Smooth muscle cell (in vitro differentiated cells): ENCODE measurements around the gene KDELR3. TPM values are rescaled to one million over a fixed set of nuclear protein-coding genes. Genes with fewer than 3 reads are reported as not detected.

Source experiments
- DNase-seq: peaks from one replicate; lab custom pipeline; 2025; ENCODE audit not compliant: unreplicated experiment; lab: John Stamatoyannopoulos, UW
- H2AFZ ChIP-seq: fragments of 200-600 bp; sonication (generic); 2 replicates; pipeline ENCODE4 v1.6.0; 2016; ENCODE audit warnings: antibody characterized with exemption, low read depth, mild to moderate bottlenecking
- H3F3A ChIP-seq: fragments of 200-600 bp; sonication (generic); 2 replicates; pipeline ENCODE4 v1.6.0; 2017; ENCODE audit warnings: antibody characterized with exemption, low read depth
- H3K27ac ChIP-seq: fragments of 200-600 bp; sonication (generic); 2 replicates; pipeline ENCODE4 v1.5.1; 2016; ENCODE audit warnings: low read depth, mild to moderate bottlenecking
- H3K27me3 ChIP-seq: fragments of 200-600 bp; sonication (generic); 2 replicates; pipeline ENCODE4 v1.6.1; 2016; ENCODE audit warnings: low read depth, mild to moderate bottlenecking
- H3K36me3 ChIP-seq: fragments of 200-600 bp; sonication (generic); 2 replicates; pipeline ENCODE4 v1.5.1; 2016; ENCODE audit warnings: low read depth
- H3K4me1 ChIP-seq: fragments of 200-600 bp; sonication (generic); 2 replicates; pipeline ENCODE4 v1.5.1; 2016; ENCODE audit warnings: low read depth
- H3K4me2 ChIP-seq: fragments of 200-600 bp; sonication (generic); 2 replicates; pipeline ENCODE4 v1.6.0; 2016; ENCODE audit warnings: mild to moderate bottlenecking
- H3K4me3 ChIP-seq: fragments of 200-600 bp; sonication (generic); 2 replicates; pipeline ENCODE4 v1.5.1; 2016; ENCODE audit warnings: mild to moderate bottlenecking
- H3K79me2 ChIP-seq: fragments of 200-600 bp; sonication (generic); 2 replicates; pipeline ENCODE4 v1.6.0; 2016; ENCODE audit warnings: low read depth, mild to moderate bottlenecking
- H3K9ac ChIP-seq: fragments of 200-600 bp; sonication (generic); 2 replicates; pipeline ENCODE4 v1.6.0; 2016; ENCODE audit warnings: low read depth
- H3K9me3 ChIP-seq: fragments of 200-600 bp; sonication (generic); replicated peaks from 2 replicates; pipeline ENCODE4 v1.5.1; 2016; ENCODE audit warnings: low read depth
- H4K20me1 ChIP-seq: fragments of 200-600 bp; sonication (generic); 2 replicates; pipeline ENCODE4 v1.6.0; 2016; ENCODE audit warnings: low read depth
- WGBS: methylation state at CpG from one replicate; pipeline ENCODE4 v1.1.7; 2016; ENCODE audit warnings: low lambda C conversion rate; 5-methylcytosine and 5-hydroxymethylcytosine counted together
- polyA plus RNA-seq: library from polyadenylated mRNA; unstranded; fragments of >200 nt; fragmentation: Nextera tagmentation; extraction: Ambion mirVana; gene quantifications from 2 replicates; pipeline ENCODE4 v1.2.1, GENCODE V29; 2016
- total RNA-seq: library from RNA; depleted of rRNA; stranded (reverse); fragments of >200 nt; gene quantifications from 2 replicates; pipeline ENCODE4 v1.2.3, GENCODE V29; 2014
- TF ChIP-seq, protein P1 (sequence below): fragments of 200-600 bp; sonication (generic); IDR thresholded peaks from 2 replicates; pipeline ENCODE4 v1.5.1; 2017; ENCODE audit warnings: borderline replicate concordance, mild to moderate bottlenecking, antibody characterized with exemption; ENCODE audit not compliant: insufficient read depth, poor library complexity, severe bottlenecking

The KDELR3 gene
- total and polyA plus RNA-seq, 2 experiments from 2014 or later: 163 to 252 TPM

DNA sequence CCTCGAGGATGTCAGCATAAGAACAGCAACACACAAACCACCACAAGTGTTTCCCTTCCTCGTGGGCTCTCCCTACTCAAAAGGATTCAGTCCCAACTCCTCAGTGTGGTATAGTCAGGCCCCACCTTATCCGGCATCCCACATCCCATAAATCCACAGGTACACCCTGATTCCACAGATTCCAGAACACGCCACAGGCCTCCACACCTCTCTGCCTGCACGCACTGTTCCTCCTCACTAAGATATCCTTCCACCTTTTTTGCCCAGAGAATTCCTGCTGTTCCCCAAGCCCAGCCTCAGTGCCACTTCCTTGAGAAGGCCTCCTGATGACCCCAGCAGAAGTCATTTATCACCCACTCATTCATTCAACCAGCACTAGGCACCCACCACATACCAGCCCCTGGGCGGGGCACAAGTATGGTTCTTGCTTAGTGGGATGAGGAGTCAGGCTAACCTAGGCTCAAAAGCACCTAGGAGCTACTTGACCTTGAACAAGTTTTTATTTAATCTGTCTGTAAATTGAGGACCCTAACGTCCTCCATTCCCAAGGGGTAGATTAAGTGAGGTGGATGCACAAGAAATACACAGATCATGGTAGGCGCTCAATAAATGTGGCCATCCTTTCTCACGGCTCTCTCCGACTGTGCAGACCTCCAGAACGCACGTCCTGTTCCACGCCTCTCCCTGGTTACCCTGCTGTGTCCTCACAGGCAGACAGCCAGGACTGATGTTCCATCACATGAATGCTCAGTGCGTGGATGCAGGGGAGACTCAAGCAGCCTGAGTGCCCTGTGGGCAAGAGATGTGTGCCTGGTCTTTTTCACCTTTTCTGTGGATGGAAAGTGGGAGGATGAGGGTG is 10.8 kb upstream of the KDELR3 start:
- no peaks in the 10 kb centered on the region for H3K79me2 ChIP-seq
- H3K9me3 ChIP-seq: no peaks in the 10 kb centered on the region
- H3F3A ChIP-seq: no peaks in the 10 kb centered on the region
- no peaks in the 10 kb centered on the region for H3K4me1 ChIP-seq
- H3K9ac ChIP-seq: no peak overlapping the region
- no peak overlapping the region for H3K27ac ChIP-seq
- H2AFZ ChIP-seq: no peak overlapping the region
- no peak overlapping the region for H3K4me3 ChIP-seq
- H4K20me1 ChIP-seq: no peaks in the 10 kb centered on the region
- H3K4me2 ChIP-seq: no peak overlapping the region
- no peaks in the 10 kb centered on the region for H3K36me3 ChIP-seq
- TF ChIP-seq, protein P1, sequence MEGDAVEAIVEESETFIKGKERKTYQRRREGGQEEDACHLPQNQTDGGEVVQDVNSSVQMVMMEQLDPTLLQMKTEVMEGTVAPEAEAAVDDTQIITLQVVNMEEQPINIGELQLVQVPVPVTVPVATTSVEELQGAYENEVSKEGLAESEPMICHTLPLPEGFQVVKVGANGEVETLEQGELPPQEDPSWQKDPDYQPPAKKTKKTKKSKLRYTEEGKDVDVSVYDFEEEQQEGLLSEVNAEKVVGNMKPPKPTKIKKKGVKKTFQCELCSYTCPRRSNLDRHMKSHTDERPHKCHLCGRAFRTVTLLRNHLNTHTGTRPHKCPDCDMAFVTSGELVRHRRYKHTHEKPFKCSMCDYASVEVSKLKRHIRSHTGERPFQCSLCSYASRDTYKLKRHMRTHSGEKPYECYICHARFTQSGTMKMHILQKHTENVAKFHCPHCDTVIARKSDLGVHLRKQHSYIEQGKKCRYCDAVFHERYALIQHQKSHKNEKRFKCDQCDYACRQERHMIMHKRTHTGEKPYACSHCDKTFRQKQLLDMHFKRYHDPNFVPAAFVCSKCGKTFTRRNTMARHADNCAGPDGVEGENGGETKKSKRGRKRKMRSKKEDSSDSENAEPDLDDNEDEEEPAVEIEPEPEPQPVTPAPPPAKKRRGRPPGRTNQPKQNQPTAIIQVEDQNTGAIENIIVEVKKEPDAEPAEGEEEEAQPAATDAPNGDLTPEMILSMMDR: no peak
- 89% methylated on average over 14 of the region's 14 CpGs for WGBS
- no peak for DNase-seq
- peaks cover 56% of the 10 kb centered on the region for H3K27me3 ChIP-seq

DNA sequence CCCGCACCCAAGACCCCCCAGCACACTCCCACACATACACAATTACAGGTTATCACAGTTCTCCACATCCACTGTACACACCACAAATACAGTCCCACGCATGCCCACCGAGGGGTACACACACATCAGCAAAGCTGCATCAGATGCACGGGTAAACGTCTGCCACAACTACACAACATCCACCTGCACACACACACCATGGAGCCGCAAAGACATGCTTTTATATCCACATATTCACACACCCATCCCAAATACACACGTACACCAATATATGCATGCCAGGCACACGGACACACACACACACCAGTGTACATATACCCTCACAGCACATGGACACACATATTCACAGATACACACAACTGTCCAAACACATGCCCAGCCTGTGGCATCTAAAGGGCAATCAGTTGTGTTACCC is 7.5 kb upstream of the KDELR3 start:
- no peak overlapping the region for H2AFZ ChIP-seq
- H3K79me2 ChIP-seq: no peaks in the 10 kb centered on the region
- H4K20me1 ChIP-seq: no peaks in the 10 kb centered on the region
- H3K9ac ChIP-seq: no peak overlapping the region
- peaks cover 12% of the 10 kb centered on the region for H3K4me1 ChIP-seq
- H3K9me3 ChIP-seq: no peaks in the 10 kb centered on the region
- TF ChIP-seq, protein P1: no peak
- no peaks in the 10 kb centered on the region for H3K36me3 ChIP-seq
- H3K4me2 ChIP-seq: no peak overlapping the region
- 86% methylated on average over 8 of the region's 8 CpGs for WGBS
- no peak overlapping the region for H3K4me3 ChIP-seq
- peaks cover 26% of the 10 kb centered on the region for H3K27me3 ChIP-seq
- DNase-seq: no peak
- no peaks in the 10 kb centered on the region for H3F3A ChIP-seq
- H3K27ac ChIP-seq: no peak overlapping the region

DNA sequence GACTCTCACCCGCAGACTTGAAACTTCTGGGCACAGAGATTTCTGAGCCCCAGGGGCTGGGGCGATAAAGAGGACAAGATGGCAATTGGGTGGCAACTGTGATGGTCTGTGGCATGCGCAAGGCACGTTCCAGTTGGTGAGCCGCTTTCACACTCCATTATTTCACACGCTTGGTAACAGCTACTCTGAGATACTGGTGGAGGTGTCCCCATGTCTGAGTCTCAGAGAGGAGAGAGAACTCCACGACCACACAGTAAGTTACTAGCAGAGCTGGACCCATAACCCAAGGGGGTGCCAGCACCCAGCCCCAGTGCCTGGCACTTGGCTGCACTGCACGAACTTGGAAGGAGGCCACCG is 6.9 kb upstream of the KDELR3 start:
- Histone ChIP-seq H3K27me3 (peaks cover 22% of the 10 kb centered on the region), H3K4me1 (peaks cover 12% of the 10 kb centered on the region), H4K20me1 (no peaks in the 10 kb centered on the region), H3K4me2 (peak overlapping the region; percentile 78), H3K27ac (no peak overlapping the region), H3K9me3 (no peaks in the 10 kb centered on the region), H2AFZ (no peak overlapping the region), H3K4me3 (peak overlapping the region; percentile 13), H3K36me3 (no peaks in the 10 kb centered on the region), H3K9ac (no peak overlapping the region), H3K79me2 (no peaks in the 10 kb centered on the region), H3F3A (no peaks in the 10 kb centered on the region)
- WGBS: 58% methylated on average over 9 of the region's 9 CpGs
- no peak for DNase-seq
- TF ChIP-seq, protein P1: no peak
